ENCODE results near the gene CREB5.

DNA sequence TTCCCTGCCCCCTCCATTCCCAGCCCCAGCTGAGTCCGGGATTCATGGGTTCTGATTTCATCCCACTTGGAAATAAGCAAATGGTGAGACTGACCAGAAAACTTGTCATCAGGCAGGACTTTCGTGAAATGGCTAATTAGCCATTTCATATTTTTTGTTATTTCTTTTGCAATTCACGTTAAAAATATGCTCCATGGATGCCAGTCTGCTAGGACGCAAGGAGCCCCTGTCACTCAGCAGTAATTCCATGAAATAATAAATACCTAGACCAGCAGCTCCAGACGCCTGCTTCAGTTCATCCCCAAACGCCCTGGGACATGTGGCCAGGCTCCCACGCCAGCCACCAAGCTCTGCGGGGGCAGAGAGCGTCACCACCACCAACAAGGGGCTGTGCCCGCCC is 434.9 kb downstream of the CREB5 start:
- TF ChIP-seq, protein P1, sequence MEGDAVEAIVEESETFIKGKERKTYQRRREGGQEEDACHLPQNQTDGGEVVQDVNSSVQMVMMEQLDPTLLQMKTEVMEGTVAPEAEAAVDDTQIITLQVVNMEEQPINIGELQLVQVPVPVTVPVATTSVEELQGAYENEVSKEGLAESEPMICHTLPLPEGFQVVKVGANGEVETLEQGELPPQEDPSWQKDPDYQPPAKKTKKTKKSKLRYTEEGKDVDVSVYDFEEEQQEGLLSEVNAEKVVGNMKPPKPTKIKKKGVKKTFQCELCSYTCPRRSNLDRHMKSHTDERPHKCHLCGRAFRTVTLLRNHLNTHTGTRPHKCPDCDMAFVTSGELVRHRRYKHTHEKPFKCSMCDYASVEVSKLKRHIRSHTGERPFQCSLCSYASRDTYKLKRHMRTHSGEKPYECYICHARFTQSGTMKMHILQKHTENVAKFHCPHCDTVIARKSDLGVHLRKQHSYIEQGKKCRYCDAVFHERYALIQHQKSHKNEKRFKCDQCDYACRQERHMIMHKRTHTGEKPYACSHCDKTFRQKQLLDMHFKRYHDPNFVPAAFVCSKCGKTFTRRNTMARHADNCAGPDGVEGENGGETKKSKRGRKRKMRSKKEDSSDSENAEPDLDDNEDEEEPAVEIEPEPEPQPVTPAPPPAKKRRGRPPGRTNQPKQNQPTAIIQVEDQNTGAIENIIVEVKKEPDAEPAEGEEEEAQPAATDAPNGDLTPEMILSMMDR (IDR thresholded peaks at IDR 0.05), result no peak
- no peak for TF ChIP-seq POLR2A (IDR thresholded peaks at IDR 0.05)

All from ovary (tissue), 3 donors.